Activated T-cell treated with anti-CD3 and anti-CD28 coated beads for 1 hour (primary cell): ENCODE measurements around the gene SS18.
"Not testable (repeated sequence)": the region's sequence is repeated elsewhere in the genome, so short reads cannot be mapped to it uniquely, and the experiment has no call there.

Experiments used
- DNase-seq: peaks from one replicate; pipeline ENCODE4 v3.0.0-alpha.2; 2020; ENCODE audit warnings: low read depth

The SS18 gene

GRCh38 chr18:26090130-26091046, at the start of gene SS18:
Gene SS18, minus strand, starts transcription at chr18:26090613. Its CDS starts 44 bp downstream, at chr18:26090569.
- peak; percentile 83 for DNase-seq

- no peak for DNase-seq
Observed at GRCh38 chr18:26135548-26135947, 45.1 kb upstream of the SS18 start.

- DNase-seq = no peak
Observed at GRCh38 chr18:26134107-26134506, 43.7 kb upstream of the SS18 start.

GRCh38 chr18:26133652-26134051, 43.2 kb upstream of the SS18 start, which contains the start of gene PSMA8:
Gene PSMA8, plus strand, starts transcription at chr18:26133869. Its CDS starts 97 bp downstream, at chr18:26133966.
- peak; percentile 19 for DNase-seq

GRCh38 chr18:26128192-26128591, 37.8 kb upstream of the SS18 start:
- not testable (repeated sequence) for DNase-seq

GRCh38 chr18:26127786-26128185, 37.4 kb upstream of the SS18 start:
- DNase-seq = no peak

- not testable (repeated sequence) for DNase-seq
Observed at GRCh38 chr18:26121994-26122393, 31.6 kb upstream of the SS18 start.

- no peak for DNase-seq
Observed at GRCh38 chr18:26121476-26121875, 31.1 kb upstream of the SS18 start.

- no peak for DNase-seq
Observed at GRCh38 chr18:26119246-26119645, 28.8 kb upstream of the SS18 start.

- DNase-seq = no peak
Observed at GRCh38 chr18:26104035-26104434, 13.6 kb upstream of the SS18 start.

- DNase-seq = peak; percentile 7
Observed at GRCh38 chr18:26103579-26103978, 13.2 kb upstream of the SS18 start.

GRCh38 chr18:26097563-26097962, 7.2 kb upstream of the SS18 start:
- DNase-seq = no peak

- DNase-seq = no peak
Observed at GRCh38 chr18:26096852-26097251, 6.4 kb upstream of the SS18 start.

GRCh38 chr18:26091047-26091630, 726 bp upstream of the SS18 start:
- DNase-seq = no peak

- no peak for DNase-seq
Observed at GRCh38 chr18:26089293-26090129, 902 bp downstream of the SS18 start.

GRCh38 chr18:26088487-26088886, 1.9 kb downstream of the SS18 start:
- no peak for DNase-seq

- DNase-seq = no peak
Observed at GRCh38 chr18:26086959-26087358, 3.5 kb downstream of the SS18 start.

- DNase-seq = no peak
Observed at GRCh38 chr18:26085056-26085455, 5.4 kb downstream of the SS18 start.

- DNase-seq = no peak
Observed at GRCh38 chr18:26083099-26083498, 7.3 kb downstream of the SS18 start.

GRCh38 chr18:26082475-26082874, 7.9 kb downstream of the SS18 start:
- no peak for DNase-seq

GRCh38 chr18:26074246-26074645, 16.2 kb downstream of the SS18 start:
- DNase-seq = no peak

GRCh38 chr18:26073758-26074157, 16.7 kb downstream of the SS18 start:
- DNase-seq = no peak
